ENCODE data around the gene EBF3. TPM values are rescaled to one million over a fixed set of nuclear protein-coding genes. Genes with fewer than 3 reads are reported as not detected.

EBF3 gene
- total RNA-seq, 1 donor from 2014 or later, result 0.20 TPM

- no peaks in the 10 kb centered on the region for H3K4me1 ChIP-seq
- no peak overlapping the region for H3K27ac ChIP-seq
- no peak overlapping the region for H3K4me3 ChIP-seq
- DNase-seq, result no peak
- intact Hi-C loops (cut with DNase I), result no loop called here
- TF ChIP-seq CTCF (IDR thresholded peaks at IDR 0.05), result no peak
- no peaks in the 10 kb centered on the region for H3K27me3 ChIP-seq
- no peaks in the 10 kb centered on the region for H3K9me3 ChIP-seq
- no peaks in the 10 kb centered on the region for H3K36me3 ChIP-seq
- ATAC-seq, result no peak
Observed at GRCh38 chr10:129871966-129872365, 92.1 kb downstream of the EBF3 start.

- intact Hi-C loops (cut with DNase I), result no loop called here
- Histone ChIP-seq H3K4me3 (no peak overlapping the region), H3K27ac (no peak overlapping the region), H3K4me1 (no peaks in the 10 kb centered on the region), H3K27me3 (no peaks in the 10 kb centered on the region), H3K9me3 (no peaks in the 10 kb centered on the region), H3K36me3 (no peaks in the 10 kb centered on the region)
- no peak for DNase-seq
- peak; percentile 16 for ATAC-seq
- no peak for TF ChIP-seq CTCF (IDR thresholded peaks at IDR 0.05)
Observed at GRCh38 chr10:129870961-129871621, 93.0 kb downstream of the EBF3 start.

GRCh38 chr10:129870474-129870757 lies 93.7 kb downstream of the EBF3 start:
- H3K36me3 ChIP-seq, result no peaks in the 10 kb centered on the region
- ATAC-seq, result no peak
- H3K4me1 ChIP-seq, result no peaks in the 10 kb centered on the region
- no peaks in the 10 kb centered on the region for H3K9me3 ChIP-seq
- no peak for DNase-seq
- intact Hi-C loops (cut with DNase I), result no loop called here
- H3K4me3 ChIP-seq, result no peak overlapping the region
- TF ChIP-seq CTCF (IDR thresholded peaks at IDR 0.05), result no peak
- no peaks in the 10 kb centered on the region for H3K27me3 ChIP-seq
- H3K27ac ChIP-seq, result no peak overlapping the region

GRCh38 chr10:129869596-129870473 lies 94.2 kb downstream of the EBF3 start:
- TF ChIP-seq CTCF (IDR thresholded peaks at IDR 0.05), result no peak
- H3K9me3 ChIP-seq, result no peaks in the 10 kb centered on the region
- no peak overlapping the region for H3K4me3 ChIP-seq
- H3K27me3 ChIP-seq, result no peaks in the 10 kb centered on the region
- no peaks in the 10 kb centered on the region for H3K36me3 ChIP-seq
- ATAC-seq (no peak), DNase-seq (no peak)
- H3K27ac ChIP-seq, result no peak overlapping the region
- intact Hi-C loops (cut with DNase I), result no loop called here
- no peaks in the 10 kb centered on the region for H3K4me1 ChIP-seq

GRCh38 chr10:129868449-129869035 lies 95.5 kb downstream of the EBF3 start:
- no peak overlapping the region for H3K4me3 ChIP-seq

More at GRCh38 chr10:129868449-129869035, 95.5 kb downstream of the EBF3 start:
- H3K27ac ChIP-seq, result no peak overlapping the region
- H3K27me3 ChIP-seq, result no peaks in the 10 kb centered on the region
- no peak for TF ChIP-seq CTCF (IDR thresholded peaks at IDR 0.05)
- no peak for ATAC-seq
- no peak for DNase-seq
- H3K9me3 ChIP-seq, result no peaks in the 10 kb centered on the region
- H3K4me1 ChIP-seq, result no peaks in the 10 kb centered on the region
- no peaks in the 10 kb centered on the region for H3K36me3 ChIP-seq
- intact Hi-C loops (cut with DNase I), result no loop called here
